HEK293 (cell line): ENCODE data around the gene ZNF275.

ENCODE experiments used
- GFI1B ChIP-seq: fragments of 450-650 bp; formaldehyde crosslinking; IDR thresholded peaks from 2 replicates; pipeline ENCODE4 v1.5.1; 2016; ENCODE audit warnings: missing biosample characterization, missing genetic modification characterization
- KLF10 ChIP-seq: fragments of 450-650 bp; IDR thresholded peaks from 2 replicates; pipeline ENCODE4 v1.5.1; 2018; ENCODE audit warnings: missing biosample characterization, mild to moderate bottlenecking, missing genetic modification characterization
- OVOL3 ChIP-seq: fragments of 450-650 bp; formaldehyde crosslinking; IDR thresholded peaks from 2 replicates; pipeline ENCODE4 v1.5.1; 2016; ENCODE audit warnings: missing biosample characterization, missing genetic modification characterization
- YY2 ChIP-seq: fragments of 450-650 bp; formaldehyde crosslinking; IDR thresholded peaks from 2 replicates; pipeline ENCODE4 v1.5.1; 2016; ENCODE audit warnings: missing biosample characterization, missing genetic modification characterization
- ZIC2 ChIP-seq: fragments of 450-650 bp; formaldehyde crosslinking; IDR thresholded peaks from 2 replicates; pipeline ENCODE4 v1.5.1; 2016; ENCODE audit warnings: missing biosample characterization, missing genetic modification characterization
- ZNF274 ChIP-seq, 2 experiments: fragments of 200-500 bp in 1 of 2; fragments of 450-650 bp in 1 of 2; sonication (Bioruptor generic) in 1 of 2; formaldehyde crosslinking in 1 of 2; IDR thresholded peaks; 2 replicates each; pipeline versions ENCODE4 v1.5.1 to v1.6.1; 2014 to 2016; ENCODE audit warnings: borderline replicate concordance in 1 of 2, inconsistent platforms in 1 of 2, low read length in 1 of 2, missing biosample characterization in 1 of 2, missing genetic modification characterization in 1 of 2
- ZNF660 ChIP-seq: fragments of 450-650 bp; IDR thresholded peaks from 2 replicates; pipeline ENCODE4 v1.5.1; 2018; ENCODE audit warnings: missing biosample characterization, mild to moderate bottlenecking, missing genetic modification characterization
- ZNF664 ChIP-seq: fragments of 450-650 bp; formaldehyde crosslinking; IDR thresholded peaks from 2 replicates; pipeline ENCODE4 v1.5.1; 2016; ENCODE audit warnings: missing biosample characterization, missing genetic modification characterization
- TF ChIP-seq, protein P1 (sequence below): fragments of 450-650 bp; formaldehyde crosslinking; IDR thresholded peaks from 2 replicates; pipeline ENCODE4 v1.5.1; 2016; ENCODE audit warnings: missing biosample characterization, missing genetic modification characterization
- TF ChIP-seq, protein P2 (sequence below): fragments of 450-650 bp; formaldehyde crosslinking; IDR thresholded peaks from 2 replicates; pipeline ENCODE4 v1.5.1; 2016; ENCODE audit warnings: missing biosample characterization, missing genetic modification characterization

DNA sequence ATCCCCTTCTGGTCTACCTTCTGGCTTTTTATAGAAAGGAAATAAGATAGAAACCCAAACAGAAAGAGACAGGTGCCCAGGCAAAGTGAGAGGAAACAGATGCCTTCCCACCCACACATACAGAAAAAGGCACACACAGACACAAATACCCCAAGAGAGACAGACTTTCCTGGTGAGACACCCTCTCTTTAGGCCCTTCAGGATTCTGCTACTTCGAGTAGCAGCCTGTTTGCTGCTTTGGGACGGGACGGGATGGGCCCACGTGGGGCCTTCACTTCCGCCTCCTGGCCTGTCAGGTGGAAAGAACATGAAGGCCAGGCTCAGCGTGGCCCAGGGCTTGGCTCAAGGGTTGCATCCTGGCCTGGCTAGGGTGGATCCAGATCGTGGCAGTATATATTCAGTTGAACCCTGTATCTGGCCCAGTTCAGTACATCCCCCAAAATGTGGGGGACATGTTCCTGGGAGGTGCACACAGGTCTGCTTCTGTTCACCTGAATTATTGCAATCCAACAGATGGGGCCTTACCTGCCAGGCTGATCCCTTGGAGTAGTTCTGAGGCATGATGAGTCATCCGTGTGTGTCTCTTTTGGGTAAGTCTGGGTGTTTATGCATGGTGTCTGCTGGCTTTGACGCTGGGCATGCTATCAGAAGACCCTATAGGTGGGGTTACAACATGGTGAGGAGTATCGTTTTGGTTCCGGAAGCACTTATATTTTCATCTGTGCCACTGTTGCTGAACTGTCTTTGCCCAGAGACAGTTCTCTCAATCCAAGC, 2.4 kb downstream of the ZNF275 start:
- TF ChIP-seq KLF10 (no peak), YY2 (tag by site-specific recombination) (no peak), ZIC2 (tag by site-specific recombination) (no peak), ZNF660 (tag by site-specific recombination) (no peak), ZNF664 (tag by site-specific recombination) (no peak), ZNF274 (IDR thresholded peaks at IDR 0.05; ENCODE audit: low read length) (no peak), ZNF274 (tag by site-specific recombination; IDR thresholded peaks at IDR 0.05; ENCODE audit: borderline replicate concordance) (no peak), OVOL3 (no peak), GFI1B (tag by site-specific recombination) (no peak)
- TF ChIP-seq, protein P1, sequence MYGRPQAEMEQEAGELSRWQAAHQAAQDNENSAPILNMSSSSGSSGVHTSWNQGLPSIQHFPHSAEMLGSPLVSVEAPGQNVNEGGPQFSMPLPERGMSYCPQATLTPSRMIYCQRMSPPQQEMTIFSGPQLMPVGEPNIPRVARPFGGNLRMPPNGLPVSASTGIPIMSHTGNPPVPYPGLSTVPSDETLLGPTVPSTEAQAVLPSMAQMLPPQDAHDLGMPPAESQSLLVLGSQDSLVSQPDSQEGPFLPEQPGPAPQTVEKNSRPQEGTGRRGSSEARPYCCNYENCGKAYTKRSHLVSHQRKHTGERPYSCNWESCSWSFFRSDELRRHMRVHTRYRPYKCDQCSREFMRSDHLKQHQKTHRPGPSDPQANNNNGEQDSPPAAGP (tag by site-specific recombination) = no peak
- TF ChIP-seq, protein P2, sequence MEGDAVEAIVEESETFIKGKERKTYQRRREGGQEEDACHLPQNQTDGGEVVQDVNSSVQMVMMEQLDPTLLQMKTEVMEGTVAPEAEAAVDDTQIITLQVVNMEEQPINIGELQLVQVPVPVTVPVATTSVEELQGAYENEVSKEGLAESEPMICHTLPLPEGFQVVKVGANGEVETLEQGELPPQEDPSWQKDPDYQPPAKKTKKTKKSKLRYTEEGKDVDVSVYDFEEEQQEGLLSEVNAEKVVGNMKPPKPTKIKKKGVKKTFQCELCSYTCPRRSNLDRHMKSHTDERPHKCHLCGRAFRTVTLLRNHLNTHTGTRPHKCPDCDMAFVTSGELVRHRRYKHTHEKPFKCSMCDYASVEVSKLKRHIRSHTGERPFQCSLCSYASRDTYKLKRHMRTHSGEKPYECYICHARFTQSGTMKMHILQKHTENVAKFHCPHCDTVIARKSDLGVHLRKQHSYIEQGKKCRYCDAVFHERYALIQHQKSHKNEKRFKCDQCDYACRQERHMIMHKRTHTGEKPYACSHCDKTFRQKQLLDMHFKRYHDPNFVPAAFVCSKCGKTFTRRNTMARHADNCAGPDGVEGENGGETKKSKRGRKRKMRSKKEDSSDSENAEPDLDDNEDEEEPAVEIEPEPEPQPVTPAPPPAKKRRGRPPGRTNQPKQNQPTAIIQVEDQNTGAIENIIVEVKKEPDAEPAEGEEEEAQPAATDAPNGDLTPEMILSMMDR (tag by site-specific recombination) = no peak
